SH-SY5Y (cell line): ENCODE results near the gene TSEN15.

Source experiments
- GATA2 ChIP-seq: IDR thresholded peaks from 2 replicates; pipeline ENCODE4 v1.6.1; 2011; ENCODE audit warnings: mild to moderate bottlenecking, low read depth, low read length
- GATA3 ChIP-seq: IDR thresholded peaks from 2 replicates; pipeline ENCODE4 v1.6.1; 2011; ENCODE audit warnings: low read depth, mild to moderate bottlenecking, low read length, moderate library complexity

Gene TSEN15

GRCh38 chr1:184085667-184086066 lies 34.1 kb downstream of the TSEN15 start:
- TF ChIP-seq GATA2 (no peak), GATA3 (no peak)

- TF ChIP-seq GATA3: no peak
- TF ChIP-seq GATA2: no peak
Observed at GRCh38 chr1:184088037-184088436, 36.5 kb downstream of the TSEN15 start.

- TF ChIP-seq GATA3: no peak
- no peak for TF ChIP-seq GATA2
Observed at GRCh38 chr1:184093071-184093470, 41.5 kb downstream of the TSEN15 start.

- TF ChIP-seq GATA3: no peak
- no peak for TF ChIP-seq GATA2
Observed at GRCh38 chr1:184096005-184096404, 44.5 kb downstream of the TSEN15 start.

- TF ChIP-seq GATA3: no peak
- no peak for TF ChIP-seq GATA2
Observed at GRCh38 chr1:184101141-184101540, 49.6 kb downstream of the TSEN15 start.

- TF ChIP-seq GATA3 (no peak), GATA2 (no peak)
Observed at GRCh38 chr1:184101571-184101970, 50.0 kb downstream of the TSEN15 start.

GRCh38 chr1:184110272-184111204 lies 59.0 kb downstream of the TSEN15 start:
- TF ChIP-seq GATA3 (no peak), GATA2 (no peak)

GRCh38 chr1:184112176-184112948 lies 60.8 kb downstream of the TSEN15 start:
- TF ChIP-seq GATA2 (no peak), GATA3 (no peak)

GRCh38 chr1:184113251-184113650 lies 61.7 kb downstream of the TSEN15 start:
- TF ChIP-seq GATA3 (no peak), GATA2 (no peak)

- TF ChIP-seq GATA2 (no peak), GATA3 (no peak)
Observed at GRCh38 chr1:184114818-184115398, 63.4 kb downstream of the TSEN15 start.

- no peak for TF ChIP-seq GATA2
Observed at GRCh38 chr1:184116287-184116686, 64.8 kb downstream of the TSEN15 start.

GRCh38 chr1:184118046-184118445 lies 66.5 kb downstream of the TSEN15 start:
- no peak for TF ChIP-seq GATA2
- TF ChIP-seq GATA3: no peak
